Measurements from ENCODE around the gene TBX2. TPM values are rescaled to one million over a fixed set of nuclear protein-coding genes. Genes with fewer than 3 reads are reported as not detected.

TBX2 gene
- total RNA-seq, 1 donor from 2014 or later, result 3.6 TPM

DNA sequence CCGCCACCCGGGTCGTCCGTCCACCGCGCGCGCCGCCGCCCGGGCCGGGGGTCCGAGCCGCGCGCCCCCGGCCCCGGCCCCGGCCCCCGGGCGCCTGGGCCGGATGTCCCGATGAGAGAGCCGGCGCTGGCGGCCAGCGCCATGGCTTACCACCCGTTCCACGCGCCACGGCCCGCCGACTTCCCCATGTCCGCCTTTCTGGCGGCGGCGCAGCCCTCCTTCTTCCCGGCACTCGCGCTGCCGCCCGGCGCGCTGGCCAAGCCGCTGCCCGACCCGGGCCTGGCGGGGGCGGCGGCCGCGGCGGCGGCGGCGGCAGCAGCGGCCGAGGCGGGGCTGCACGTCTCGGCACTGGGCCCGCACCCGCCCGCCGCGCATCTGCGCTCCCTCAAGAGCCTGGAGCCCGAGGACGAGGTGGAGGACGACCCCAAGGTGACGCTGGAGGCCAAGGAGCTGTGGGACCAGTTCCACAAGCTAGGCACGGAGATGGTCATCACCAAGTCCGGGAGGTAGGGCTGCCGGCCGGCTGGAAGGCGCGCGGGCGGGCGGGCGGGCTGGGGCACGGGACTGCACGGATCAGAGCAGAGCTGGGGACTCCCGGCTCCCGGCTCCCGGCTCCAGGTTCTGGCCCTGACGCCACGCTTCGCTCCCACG is 548 bp downstream of the TBX2 start:
- DNase-seq (ENCODE audit: extremely low read depth, low read depth, low spot score), result no peak

DNA sequence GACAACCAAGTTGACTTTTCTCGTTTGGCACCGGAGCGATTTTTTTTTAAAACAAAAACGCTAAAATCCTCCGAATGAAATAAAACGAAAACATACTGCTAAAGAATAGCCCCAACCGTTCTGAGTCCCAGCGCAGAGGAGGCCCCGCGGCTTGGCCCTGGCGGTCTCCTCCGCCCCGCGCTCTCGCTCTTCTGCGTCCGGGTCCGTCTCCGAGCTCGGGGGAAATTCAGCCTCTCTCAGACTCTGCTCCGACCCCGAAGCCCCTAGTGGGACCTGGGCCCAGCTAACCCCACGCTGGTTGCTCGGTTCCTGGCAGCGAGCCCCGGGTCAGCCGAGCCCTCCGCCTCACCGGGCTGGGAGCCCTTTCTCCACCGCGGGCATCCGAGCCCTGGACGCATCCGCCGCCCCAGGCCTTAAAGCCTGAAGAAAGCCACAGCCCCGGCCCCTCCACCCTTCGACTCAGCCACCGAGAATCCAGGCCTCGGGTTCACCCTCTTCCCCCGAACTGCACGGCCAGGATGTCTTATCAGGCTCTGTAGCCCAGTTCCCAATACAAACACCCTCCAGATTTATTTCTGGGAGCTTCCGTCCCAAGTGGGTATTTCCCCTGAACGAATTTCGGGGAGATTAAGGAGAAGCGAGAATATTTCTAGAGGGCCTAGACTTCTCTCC is 1.2 kb downstream of the TBX2 start:
- no peak for DNase-seq (ENCODE audit: extremely low read depth, low read depth, low spot score)

DNA sequence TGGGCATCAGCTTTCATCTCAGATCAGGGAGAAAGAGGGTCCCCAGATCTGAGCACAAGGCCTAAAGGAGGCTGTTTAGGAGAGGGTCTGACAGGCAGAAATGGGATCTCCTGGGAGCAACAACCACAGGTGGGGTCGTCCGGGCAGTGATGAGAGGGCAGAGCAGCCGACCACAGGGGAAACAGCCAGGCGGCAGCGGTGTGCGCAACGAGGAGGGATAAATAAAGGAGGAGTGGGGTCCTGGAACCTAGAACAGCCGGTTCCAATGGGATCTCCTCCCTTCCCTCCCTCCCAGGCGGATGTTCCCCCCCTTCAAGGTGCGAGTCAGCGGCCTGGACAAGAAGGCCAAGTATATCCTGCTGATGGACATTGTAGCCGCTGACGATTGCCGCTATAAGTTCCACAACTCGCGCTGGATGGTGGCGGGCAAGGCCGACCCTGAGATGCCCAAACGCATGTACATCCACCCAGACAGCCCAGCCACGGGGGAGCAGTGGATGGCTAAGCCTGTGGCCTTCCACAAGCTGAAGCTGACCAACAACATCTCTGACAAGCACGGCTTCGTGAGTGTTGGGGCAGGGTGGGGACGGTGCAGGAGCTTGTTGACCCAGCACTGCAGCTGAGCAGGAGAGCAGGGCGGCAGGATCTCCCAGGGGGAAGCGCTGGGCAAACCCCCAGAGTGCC is 1.9 kb downstream of the TBX2 start:
- DNase-seq (ENCODE audit: extremely low read depth, low read depth, low spot score), result no peak

DNA sequence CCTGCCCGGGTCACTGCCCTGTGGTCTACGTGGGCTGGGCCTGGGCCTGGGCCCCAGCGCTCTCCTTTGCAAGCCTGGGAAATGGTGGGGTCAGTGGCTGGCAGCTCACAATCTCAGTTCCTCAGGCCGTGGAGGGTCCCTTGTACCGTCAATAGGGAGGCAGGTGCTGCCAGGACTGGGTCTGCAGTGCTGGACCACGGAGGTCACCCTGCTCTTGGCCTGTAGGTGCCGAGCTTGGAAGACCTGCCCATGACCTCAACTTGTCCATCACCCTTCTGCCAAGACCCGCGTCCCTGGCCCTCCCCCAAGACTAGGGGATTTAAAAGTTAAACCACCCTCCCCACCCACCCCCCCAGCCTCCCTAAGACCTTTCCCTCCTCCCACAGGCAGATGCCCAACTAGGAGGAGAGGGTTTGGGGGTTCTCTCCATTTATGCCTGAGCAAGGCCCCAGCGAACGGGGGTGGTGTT is 2.5 kb downstream of the TBX2 start:
- DNase-seq (ENCODE audit: extremely low read depth, low read depth, low spot score), result no peak

DNA sequence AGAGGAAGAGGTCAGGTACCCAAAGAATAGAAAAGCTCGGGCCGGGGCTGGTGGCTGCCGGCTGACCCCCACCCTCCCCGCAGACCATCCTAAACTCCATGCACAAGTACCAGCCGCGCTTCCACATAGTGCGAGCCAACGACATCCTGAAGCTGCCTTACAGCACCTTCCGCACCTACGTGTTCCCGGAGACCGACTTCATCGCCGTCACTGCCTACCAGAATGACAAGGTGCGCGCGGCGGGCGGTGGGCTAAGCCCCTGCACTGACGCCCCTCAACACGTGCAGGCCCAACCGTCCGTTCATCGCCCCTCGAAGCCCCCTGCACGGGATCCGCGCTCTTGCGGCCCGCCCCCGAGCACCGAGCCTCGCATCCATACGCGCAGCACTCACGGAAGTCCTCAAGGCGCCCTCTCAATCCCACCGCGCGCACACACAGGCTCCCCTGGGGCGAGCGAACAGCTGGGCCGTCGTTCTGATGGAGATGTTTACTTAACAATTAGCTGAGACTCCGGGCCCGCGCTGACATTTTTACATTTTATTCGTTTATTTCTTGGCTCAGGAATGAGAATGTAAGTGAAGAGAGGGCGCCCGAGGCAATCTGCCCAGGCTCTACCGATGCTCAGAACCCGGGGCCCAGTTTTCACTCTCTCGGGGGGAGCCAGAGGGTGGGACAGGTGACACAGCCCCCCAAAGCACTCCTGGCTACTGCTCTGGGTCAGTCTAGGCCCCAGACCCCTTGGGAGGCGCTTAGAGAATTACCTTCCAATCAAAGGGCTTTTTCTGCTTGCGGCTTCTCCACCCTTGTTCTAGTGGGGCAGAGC is 3.5 kb downstream of the TBX2 start:
- DNase-seq (ENCODE audit: extremely low read depth, low read depth, low spot score), result no peak

DNA sequence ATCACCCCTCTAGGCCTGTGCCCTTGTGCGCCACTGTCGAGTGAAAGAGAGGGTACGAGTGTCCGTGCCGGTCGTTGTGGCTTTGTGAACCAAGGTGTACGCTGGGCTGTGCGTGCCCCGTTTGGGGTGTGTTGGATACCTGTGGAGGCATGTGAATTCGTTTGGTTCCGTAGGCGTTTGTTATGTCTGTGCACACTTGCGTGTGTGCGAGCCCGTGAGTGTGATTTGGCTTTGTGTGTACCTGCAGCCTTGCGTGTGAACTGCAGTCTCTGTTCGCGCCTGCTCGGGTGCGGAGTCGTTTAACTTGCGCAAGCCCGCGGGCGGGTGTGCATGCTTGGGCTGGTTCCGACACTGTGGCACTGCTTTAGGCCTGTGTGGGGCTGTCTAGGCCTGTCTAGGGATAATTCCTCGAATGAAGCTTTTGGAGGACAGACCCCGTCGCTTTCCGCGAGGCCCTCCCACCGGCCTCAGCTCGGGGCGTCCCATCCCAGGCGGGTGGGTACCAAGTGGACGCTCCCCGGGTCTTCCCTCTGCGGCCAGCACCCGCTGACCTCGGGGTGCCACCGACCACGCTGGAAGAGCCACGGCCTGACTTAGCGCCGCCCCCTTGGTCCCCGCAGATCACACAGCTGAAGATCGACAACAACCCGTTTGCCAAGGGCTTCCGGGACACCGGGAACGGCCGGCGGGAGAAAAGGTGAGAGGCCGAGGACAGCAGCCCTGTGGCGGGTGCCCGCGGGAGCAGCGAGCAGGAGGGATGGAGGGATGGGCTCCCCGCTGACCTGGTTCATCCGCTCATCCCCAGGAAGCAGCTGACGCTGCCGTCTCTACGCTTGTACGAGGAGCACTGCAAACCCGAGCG is 4.4 kb downstream of the TBX2 start:
- no peak for DNase-seq (ENCODE audit: extremely low read depth, low read depth, low spot score)

DNA sequence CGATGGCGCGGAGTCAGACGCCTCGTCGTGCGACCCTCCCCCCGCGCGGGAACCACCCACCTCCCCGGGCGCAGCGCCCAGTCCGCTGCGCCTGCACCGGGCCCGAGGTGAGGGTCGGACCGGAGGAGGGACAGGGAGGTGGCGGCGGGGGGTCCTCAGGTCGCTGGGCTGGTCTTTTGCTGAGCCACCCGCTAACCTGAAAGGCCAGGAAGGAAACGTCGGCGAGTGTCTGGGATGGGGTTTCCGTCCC is 4.9 kb downstream of the TBX2 start:
- DNase-seq (ENCODE audit: extremely low read depth, low read depth, low spot score), result no peak

DNA sequence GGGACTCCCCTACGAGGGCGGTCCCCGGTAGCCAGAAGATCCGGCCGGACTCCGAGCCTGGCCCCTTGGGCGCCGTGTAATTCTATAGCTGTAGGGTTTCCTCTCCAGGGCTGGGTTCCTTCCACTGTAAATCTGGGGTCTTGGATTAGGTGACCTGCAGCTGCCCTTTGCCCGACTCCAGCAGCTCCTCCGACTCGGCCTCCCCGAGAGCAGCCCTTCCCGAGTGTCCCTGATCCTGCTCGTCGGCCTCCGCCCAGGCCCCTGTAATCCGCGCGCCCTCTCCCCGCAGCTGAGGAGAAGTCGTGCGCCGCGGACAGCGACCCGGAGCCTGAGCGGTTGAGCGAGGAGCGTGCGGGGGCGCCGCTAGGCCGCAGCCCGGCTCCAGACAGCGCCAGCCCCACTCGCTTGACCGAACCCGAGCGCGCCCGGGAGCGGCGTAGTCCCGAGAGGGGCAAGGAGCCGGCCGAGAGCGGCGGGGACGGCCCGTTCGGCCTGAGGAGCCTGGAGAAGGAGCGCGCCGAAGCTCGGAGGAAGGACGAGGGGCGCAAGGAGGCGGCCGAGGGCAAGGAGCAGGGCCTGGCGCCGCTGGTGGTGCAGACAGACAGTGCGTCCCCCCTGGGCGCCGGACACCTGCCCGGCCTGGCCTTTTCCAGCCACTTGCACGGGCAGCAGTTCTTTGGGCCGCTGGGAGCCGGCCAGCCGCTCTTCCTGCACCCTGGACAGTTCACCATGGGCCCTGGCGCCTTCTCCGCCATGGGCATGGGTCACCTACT is 5.5 kb downstream of the TBX2 start:
- no peak for DNase-seq (ENCODE audit: extremely low read depth, low read depth, low spot score)

DNA sequence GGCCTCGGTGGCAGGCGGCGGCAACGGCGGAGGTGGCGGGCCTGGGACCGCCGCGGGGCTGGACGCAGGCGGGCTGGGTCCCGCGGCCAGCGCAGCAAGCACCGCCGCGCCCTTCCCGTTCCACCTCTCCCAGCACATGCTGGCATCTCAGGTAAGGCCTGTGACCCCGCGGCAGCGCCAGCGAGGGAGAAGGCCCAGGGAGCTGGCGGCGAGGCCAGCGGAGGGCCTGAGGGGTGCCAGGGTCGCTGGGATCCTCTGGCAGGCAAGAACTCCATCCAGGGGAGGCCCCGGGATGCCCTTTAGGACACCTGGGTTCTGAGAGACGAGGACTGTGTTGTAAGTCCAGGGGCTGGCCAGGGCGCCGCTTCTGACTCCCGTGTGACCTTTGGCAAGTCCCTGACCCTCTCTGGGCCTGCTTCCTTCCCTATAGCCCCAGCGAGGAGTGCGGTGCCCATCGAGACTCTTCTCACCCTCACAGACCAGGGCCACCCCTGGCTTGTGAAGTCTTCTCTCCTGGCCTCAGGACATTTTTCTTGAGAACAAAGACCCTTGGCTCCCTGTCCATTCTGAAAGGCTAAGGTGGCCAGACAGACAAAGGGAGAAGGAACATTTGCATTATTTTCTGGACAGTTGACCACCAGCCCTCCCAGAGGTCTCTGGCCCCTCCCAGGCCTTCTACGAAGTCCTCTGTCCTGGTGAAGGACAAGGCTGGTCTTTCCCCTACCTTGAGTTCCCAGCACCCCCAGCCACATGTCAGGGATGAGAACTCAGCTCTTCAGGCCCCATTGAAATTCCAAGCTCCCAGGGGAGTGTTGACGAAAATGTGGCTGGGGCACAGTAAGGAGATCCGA is 6.3 kb downstream of the TBX2 start:
- no peak for DNase-seq (ENCODE audit: extremely low read depth, low read depth, low spot score)

DNA sequence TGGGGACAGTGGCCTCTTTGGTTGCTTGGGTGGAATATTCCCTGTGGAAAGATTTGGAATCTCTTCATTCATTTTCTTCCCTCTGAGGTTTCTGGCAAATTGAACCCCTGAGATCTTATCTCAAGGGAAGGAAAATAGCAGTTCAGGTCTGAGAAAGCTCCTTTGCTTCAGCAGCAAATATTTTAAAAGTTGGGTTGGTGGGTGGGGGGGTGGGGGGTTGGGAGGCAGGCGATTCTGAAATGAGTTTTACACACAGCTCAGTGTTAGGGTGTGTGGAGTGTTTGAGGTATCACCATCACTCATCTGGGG is 6.8 kb downstream of the TBX2 start:
- no peak for DNase-seq (ENCODE audit: extremely low read depth, low read depth, low spot score)

DNA sequence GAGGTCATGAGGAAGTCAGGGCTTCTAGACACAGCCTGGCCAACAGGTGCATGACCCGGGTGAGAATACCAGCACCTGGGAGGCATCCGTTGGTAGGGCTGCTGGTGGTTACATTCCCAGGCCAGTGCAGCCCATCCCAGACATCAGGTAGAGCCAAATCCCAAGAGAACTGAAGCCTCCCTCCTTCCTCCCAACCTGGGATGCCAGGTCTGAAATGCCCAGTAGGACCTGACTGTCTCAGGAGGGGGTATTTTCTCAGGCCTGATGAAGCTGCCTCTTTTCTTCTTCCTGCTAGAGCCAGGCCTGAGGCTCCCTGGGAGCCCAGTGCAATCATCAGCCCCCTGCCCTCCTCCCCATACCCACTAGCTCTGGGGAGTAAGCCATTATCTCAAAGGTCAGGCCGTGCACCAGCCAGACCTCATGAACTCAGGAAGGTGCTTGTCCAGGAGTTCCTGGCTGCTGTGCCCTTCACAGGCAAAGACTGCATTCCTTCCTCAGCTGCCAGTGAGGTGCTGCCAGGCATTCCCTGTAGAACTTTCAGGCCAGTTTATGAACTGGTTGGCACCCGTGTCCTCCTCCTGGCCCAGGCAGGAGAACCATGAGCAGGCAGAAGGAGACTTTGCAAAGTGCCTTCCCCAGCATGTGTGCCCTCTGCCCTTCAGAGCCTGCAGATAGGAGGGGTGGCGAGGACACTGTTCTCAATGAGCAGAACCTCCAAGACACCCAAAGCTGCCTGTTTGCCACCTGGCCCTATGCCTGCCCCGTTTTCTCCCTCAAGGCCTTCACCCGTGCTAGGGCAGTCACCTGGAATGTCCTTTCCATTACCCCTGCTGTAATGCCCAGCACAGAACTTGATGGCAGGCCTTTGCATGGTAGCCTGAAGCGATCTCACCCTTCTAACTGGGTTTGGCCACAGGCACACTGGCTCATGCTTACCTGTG is 7.6 kb downstream of the TBX2 start:
- DNase-seq (ENCODE audit: extremely low read depth, low read depth, low spot score), result no peak

DNA sequence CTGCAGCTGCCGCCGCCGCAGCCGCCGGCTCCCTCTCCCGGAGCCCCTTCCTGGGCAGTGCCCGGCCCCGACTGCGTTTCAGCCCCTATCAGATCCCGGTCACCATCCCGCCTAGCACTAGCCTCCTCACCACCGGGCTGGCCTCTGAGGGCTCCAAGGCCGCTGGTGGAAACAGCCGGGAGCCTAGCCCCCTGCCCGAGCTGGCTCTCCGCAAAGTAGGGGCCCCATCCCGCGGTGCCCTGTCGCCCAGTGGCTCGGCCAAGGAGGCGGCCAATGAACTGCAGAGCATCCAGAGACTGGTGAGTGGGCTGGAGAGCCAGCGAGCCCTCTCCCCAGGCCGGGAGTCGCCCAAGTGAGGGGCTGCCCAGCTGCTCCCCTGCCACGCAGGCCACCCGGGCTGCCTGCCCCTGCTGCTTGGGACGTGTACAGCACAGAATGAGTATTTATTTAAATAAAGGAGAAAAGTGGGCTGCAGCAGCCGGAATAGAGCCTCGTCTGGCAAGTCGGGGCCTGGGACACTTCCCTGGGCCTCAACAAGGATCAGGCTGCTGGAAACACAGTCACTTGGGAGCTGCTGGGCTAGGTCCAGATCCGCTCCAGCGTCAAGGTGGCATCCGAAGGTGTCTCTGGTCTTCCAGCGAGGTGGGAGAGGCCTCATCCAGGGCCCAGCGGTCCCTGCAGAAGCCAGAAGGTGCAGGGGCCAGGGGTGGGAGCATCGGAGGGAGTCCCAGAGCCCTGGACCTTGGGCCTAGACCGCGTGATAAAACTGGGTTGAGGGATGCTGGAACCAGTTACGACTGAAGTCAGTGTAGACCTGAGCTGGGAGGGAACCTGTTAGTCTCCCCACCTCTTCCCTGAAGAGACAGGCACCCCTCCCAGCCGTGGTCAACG is 8.8 kb downstream of the TBX2 start:
- DNase-seq (ENCODE audit: extremely low read depth, low read depth, low spot score), result no peak

DNA sequence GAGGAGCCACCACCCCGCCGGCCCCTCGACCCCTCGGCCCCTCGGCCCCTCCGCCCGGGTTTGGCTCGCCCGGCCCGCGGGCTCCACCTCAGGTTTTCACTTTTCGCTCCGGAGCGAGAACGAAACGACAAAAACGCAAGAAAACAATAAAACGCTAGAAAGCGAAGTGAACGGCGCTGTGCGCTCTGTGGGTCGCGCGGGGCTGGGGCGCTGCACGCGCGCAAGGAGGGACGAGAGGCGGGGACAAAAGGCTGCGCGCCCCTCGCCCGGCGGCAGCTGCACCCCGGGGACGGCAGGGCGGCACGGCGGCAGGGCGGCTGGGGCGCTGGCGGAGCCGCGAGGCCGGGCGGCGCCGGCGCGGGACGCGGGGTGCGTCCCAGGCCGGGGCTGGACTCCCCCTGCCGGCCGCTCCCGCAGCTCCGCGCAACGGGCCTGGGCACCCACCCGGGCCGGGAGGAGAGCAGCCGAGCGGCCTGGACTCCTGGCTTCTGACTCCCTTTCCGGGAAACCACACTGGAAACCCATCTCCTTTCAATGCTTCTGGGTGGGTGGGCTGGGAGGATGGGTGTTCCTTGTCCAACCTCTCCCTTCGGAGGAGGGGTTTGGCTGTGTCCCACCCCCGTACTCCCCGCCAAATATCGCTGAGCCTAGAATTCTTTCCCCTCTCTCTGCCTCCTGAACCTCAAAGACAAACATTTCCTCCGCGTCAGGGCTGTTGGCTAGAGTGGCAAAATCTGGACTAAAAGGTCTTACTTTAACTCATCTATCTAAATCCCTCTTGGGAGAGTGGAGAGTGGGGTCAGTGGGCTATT is 9.9 kb downstream of the TBX2 start:
- no peak for DNase-seq (ENCODE audit: extremely low read depth, low read depth, low spot score)

DNA sequence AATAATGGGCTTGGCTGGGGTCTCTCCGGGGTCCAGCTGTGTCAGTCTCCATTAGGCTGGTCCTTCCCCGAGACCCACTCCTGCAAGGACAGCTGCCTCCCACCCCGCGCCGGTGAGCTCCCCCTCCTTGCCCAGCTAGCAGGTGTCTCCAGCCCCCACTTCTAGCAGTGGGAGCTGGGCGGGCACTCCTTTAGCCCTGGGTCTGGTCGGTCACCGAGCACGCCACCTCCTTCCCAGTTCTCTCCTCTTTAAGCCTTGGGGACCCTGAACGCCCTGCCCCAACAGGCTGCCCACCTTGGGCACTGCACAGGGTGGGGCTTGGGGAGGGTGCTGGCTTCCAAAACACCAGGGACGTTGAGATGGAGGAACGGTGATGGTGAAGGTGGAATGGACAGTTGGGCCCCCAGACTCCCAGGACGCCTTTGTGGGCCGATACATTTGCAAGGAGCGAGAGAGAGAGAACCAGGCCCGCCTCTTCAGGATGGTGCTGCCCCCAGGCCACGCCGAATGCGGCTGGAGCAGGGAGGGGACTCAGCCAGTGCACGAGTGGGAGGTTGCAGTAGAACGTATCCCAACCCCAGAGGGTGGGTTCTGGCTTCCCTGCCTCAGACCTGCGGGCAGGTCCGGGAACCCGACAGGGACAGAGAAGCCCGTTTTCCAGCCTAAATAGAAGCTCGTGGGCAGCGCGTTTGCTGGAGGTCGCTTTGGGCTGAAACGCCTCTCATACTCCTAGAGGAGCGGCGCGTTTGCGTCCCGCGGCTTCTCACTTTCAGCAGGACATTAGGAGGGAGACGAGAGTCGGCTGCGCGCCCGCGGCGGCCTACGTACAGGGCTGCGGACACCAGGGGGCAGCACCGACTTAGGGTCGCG is 10.7 kb downstream of the TBX2 start:
- no peak for DNase-seq (ENCODE audit: extremely low read depth, low read depth, low spot score)

DNA sequence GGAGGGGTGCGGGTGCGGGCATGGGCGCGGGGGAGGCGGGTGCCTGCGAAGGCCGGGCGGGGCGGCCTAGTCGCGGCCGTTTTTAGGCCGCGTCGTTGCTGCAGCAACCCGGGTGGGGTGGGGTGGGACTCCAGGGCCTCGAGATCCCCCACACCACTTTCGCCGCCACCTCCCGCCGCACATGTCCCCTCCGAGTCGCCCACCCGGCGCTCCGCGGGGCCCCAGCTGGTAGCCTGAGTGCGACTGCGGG is 11.3 kb downstream of the TBX2 start:
- no peak for DNase-seq (ENCODE audit: extremely low read depth, low read depth, low spot score)
